Adrenal gland (tissue), 12 donors: ENCODE results near the gene GABRR1. TPM values are rescaled to one million over a fixed set of nuclear protein-coding genes. Genes with fewer than 3 reads are reported as not detected.

Source experiments
- DNase-seq, 7 donors: peaks; one replicate each; pipeline ENCODE4 v3.0.0-alpha.2; 2019 to 2020
- H3K27ac ChIP-seq, 5 donors: fragments of 200-600 bp; sonication (generic) in 4 of 5; 1 replicate in 3 of 5; 2 replicates in 2 of 5; pipeline versions ENCODE4 v1.5.1 to v1.8.0; 2016 to 2020; ENCODE audit warnings: mild to moderate bottlenecking in 1 of 5
- H3K27me3 ChIP-seq: fragments of 200-600 bp; 2 replicates; pipeline ENCODE4 v1.8.0; 2021
- H3K36me3 ChIP-seq, 2 donors: fragments of 200-600 bp; replicated peaks in 1 of 2; 1 replicate in 1 of 2; 2 replicates in 1 of 2; pipeline versions ENCODE4 v1.5.1 to v1.8.0; 2018 to 2022
- H3K4me1 ChIP-seq, 2 donors: fragments of 200-600 bp; replicated peaks in 1 of 2; 1 replicate in 1 of 2; 2 replicates in 1 of 2; pipeline versions ENCODE4 v1.5.1 to v1.8.0; 2018 to 2021
- H3K4me3 ChIP-seq, 4 donors: fragments of 200-600 bp; sonication (generic) in 3 of 4; one replicate each; pipeline ENCODE4 v1.5.1; 2016 to 2018
- H3K9me3 ChIP-seq, 3 donors: fragments of 200-600 bp; sonication (generic) in 1 of 3; replicated peaks in 1 of 3; 1 replicate in 2 of 3; 2 replicates in 1 of 3; pipeline versions ENCODE4 v1.5.1 to v1.8.0; 2016 to 2021
- POLR2A ChIP-seq, 2 donors: fragments of 450-650 bp; IDR thresholded peaks; one replicate each; pipeline ENCODE4 v1.6.1; 2017; ENCODE audit warnings: antibody characterized with exemption in 2 of 2, mild to moderate bottlenecking in 2 of 2, moderate library complexity in 1 of 2
- whole genome bisulfite sequencing, 4 donors: extraction: QIAGEN DNeasy Blood & Tissue Kit in 2 of 4; methylation state at CpG; one replicate each; pipeline versions ENCODE4 v1.1.5 to v1.1.7; 2013 to 2017; 5-methylcytosine and 5-hydroxymethylcytosine counted together
- intact Hi-C, 2 donors: fragments of 100-400 bp; cut with DNase I; formaldehyde crosslinking; loops; one replicate each; pipeline versions ENCODE4 v1.14.1 to v1.15.0; 2022 to 2023
- polyA plus RNA-seq, 3 donors: library from polyadenylated mRNA; stranded (reverse); fragments of 200-250 nt in 2 of 3; fragments of 350-450 nt in 1 of 3; fragmentation: Illumina TruSeq in 1 of 3; extraction: RNeasy Lipid Tissue Mini Kit (QIAGEN cat#74804) in 1 of 3; gene quantifications; one replicate each; pipeline ENCODE4 v1.2.3, GENCODE V29; 2013 to 2014
- total RNA-seq, 9 donors: library from RNA; depleted of rRNA in 4 of 9; stranded (reverse); fragments of >200 nt in 4 of 9; fragments of 120-200 nt in 1 of 9; fragmentation: NEBNext Ultra II Directional in 1 of 9; extraction: Animal tissue kit (Norgen Biotek cat#: 25700) in 1 of 9; gene quantifications; one replicate each; pipeline versions ENCODE4 v1.1.0 to v1.2.4, GENCODE V29; 2013 to 2023
- TF ChIP-seq, protein P1 (sequence below), 6 experiments: fragments of 450-650 bp in 4 of 6; fragments of 200-600 bp in 2 of 6; sonication (generic) in 1 of 6; IDR thresholded peaks; 1 replicate in 5 of 6; 2 replicates in 1 of 6; pipeline versions ENCODE4 v1.5.1 to v1.8.0; 2016 to 2021; ENCODE audit warnings: antibody characterized with exemption in 6 of 6, mild to moderate bottlenecking in 2 of 6, moderate library complexity in 1 of 6
- donor health status: healthy with polysubstance abuse.
- donor health status: Bipolar disorder and iron deficiency.
- donor health status: DM: yes; HTN: yes; CAD: no.
- donor health status: DM: no; HTN: no; CAD: no.
- donor health status: DM: no; HTN: no; CAD: no.
- donor health status: DM: yes; HTN: yes; CAD: no.

Gene GABRR1
- total and polyA plus RNA-seq, 12 donors: 0.06 TPM; not detected in 11

DNA sequence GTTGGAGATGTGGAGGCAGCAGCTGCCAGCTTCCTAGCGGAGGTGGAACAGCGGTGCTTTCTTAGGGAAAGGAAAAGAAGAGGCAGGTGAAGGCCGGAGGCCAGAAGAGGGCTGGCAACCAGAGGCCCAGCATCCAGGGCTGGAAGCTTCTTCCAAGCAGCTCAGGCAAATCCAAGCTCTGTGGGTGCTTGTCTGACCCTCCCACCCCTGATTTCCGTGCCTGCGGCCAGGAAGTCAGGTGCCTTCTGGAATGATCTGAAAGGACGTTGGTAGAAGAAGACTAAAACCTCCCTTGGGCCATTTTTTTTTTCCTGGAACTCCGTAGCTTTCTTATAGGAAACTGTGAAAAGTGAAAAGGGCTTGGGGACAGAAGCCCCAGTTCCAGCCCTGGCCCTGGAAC, 33.1 kb upstream of the GABRR1 start:
- no peaks in the 10 kb centered on the region for H3K9me3 ChIP-seq
- H3K27me3 ChIP-seq: no peaks in the 10 kb centered on the region
- no peak overlapping the region for H3K27ac ChIP-seq
- 77 to 82% (median 79%) methylated on average over 7 of the region's 7 CpGs for WGBS, 4 donors
- no peaks in the 10 kb centered on the region for H3K36me3 ChIP-seq
- intact Hi-C loops: no loop called here
- no peaks in the 10 kb centered on the region for H3K4me1 ChIP-seq
- TF ChIP-seq, protein P1, sequence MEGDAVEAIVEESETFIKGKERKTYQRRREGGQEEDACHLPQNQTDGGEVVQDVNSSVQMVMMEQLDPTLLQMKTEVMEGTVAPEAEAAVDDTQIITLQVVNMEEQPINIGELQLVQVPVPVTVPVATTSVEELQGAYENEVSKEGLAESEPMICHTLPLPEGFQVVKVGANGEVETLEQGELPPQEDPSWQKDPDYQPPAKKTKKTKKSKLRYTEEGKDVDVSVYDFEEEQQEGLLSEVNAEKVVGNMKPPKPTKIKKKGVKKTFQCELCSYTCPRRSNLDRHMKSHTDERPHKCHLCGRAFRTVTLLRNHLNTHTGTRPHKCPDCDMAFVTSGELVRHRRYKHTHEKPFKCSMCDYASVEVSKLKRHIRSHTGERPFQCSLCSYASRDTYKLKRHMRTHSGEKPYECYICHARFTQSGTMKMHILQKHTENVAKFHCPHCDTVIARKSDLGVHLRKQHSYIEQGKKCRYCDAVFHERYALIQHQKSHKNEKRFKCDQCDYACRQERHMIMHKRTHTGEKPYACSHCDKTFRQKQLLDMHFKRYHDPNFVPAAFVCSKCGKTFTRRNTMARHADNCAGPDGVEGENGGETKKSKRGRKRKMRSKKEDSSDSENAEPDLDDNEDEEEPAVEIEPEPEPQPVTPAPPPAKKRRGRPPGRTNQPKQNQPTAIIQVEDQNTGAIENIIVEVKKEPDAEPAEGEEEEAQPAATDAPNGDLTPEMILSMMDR (IDR thresholded peaks at IDR 0.05): no peak
- TF ChIP-seq POLR2A (IDR thresholded peaks at IDR 0.05): no peak
- no peak overlapping the region for H3K4me3 ChIP-seq
- no peak for DNase-seq

DNA sequence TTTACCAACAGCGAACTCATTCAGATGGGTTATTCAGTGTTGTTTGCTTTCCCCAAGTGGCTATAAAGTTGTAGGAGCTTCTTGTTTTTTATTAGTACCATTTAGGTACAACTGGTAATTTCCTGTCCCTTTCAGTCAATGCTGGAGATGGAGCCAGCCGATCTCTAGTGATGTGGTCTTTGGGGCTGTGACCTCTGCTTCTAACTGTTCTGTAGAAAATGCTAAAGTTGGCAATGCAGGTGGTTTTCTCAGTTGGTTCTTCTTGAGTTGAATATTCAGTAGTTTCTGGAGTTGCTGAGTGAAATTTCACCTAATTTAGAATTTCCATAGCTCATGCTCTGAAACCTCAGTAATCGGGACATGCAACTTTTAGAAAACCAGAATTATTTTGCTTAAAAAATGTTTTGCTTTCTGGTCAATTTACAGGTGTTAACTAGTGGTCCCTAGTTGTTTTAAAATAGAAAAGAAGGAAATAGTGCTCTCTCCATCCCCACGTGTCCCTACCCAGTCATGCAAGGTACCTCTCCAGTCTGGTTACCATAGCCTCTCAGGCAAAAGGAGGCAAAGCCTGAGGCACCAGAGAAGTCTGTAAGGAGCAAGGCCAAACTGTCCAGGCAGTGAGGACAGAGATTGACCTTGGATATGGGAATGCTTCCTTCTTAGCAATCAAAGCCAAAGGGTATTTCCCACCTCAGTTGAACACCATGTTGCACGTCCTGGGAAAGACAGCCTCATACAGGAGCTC, 27.3 kb upstream of the GABRR1 start:
- Histone ChIP-seq H3K4me1 (no peaks in the 10 kb centered on the region), H3K27me3 (peaks cover 4% of the 10 kb centered on the region), H3K9me3 (no peaks in the 10 kb centered on the region), H3K36me3 (no peaks in the 10 kb centered on the region), H3K27ac (no peak overlapping the region), H3K4me3 (no peak overlapping the region)
- intact Hi-C loops: loop anchor here in 1 of 2 donors (5.0 kb wide), 1 partner anchor 262 kb away; no protein-coding TSS in a partner anchor
- WGBS, 4 donors: 69 to 82% (median 71%) methylated on average over 5 of the region's 5 CpGs
- TF ChIP-seq, protein P1 (IDR thresholded peaks at IDR 0.05): no peak
- no peak for TF ChIP-seq POLR2A (IDR thresholded peaks at IDR 0.05)
- no peak for DNase-seq

DNA sequence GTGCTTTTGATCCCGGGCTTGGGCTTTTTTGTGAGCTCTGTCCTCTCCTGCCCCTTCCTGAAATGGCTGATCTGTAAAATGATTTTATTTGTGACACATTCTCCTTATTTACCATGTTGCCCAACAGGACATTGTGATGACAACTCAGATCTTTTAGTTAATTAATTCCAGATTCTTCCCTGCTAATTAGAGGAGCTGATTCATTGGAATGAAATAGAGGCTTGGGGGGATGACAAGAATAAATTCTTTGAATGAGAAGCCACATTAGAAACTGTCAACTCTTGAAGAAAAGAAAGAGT, 26.1 kb upstream of the GABRR1 start:
- no peak for TF ChIP-seq POLR2A (IDR thresholded peaks at IDR 0.05)
- TF ChIP-seq, protein P1 (IDR thresholded peaks at IDR 0.05): no peak
- DNase-seq: no peak
- intact Hi-C loops: loop anchor here in 1 of 2 donors (5.0 kb wide), 1 partner anchor 261 kb away; no protein-coding TSS in a partner anchor
- 52 to 69% (median 60%) methylated on average over 1 of the region's 1 CpG for whole genome bisulfite sequencing, 4 donors
- Histone ChIP-seq H3K4me3 (no peak overlapping the region), H3K4me1 (no peaks in the 10 kb centered on the region), H3K9me3 (no peaks in the 10 kb centered on the region), H3K36me3 (no peaks in the 10 kb centered on the region), H3K27ac (no peak overlapping the region), H3K27me3 (peaks cover 4% of the 10 kb centered on the region)

DNA sequence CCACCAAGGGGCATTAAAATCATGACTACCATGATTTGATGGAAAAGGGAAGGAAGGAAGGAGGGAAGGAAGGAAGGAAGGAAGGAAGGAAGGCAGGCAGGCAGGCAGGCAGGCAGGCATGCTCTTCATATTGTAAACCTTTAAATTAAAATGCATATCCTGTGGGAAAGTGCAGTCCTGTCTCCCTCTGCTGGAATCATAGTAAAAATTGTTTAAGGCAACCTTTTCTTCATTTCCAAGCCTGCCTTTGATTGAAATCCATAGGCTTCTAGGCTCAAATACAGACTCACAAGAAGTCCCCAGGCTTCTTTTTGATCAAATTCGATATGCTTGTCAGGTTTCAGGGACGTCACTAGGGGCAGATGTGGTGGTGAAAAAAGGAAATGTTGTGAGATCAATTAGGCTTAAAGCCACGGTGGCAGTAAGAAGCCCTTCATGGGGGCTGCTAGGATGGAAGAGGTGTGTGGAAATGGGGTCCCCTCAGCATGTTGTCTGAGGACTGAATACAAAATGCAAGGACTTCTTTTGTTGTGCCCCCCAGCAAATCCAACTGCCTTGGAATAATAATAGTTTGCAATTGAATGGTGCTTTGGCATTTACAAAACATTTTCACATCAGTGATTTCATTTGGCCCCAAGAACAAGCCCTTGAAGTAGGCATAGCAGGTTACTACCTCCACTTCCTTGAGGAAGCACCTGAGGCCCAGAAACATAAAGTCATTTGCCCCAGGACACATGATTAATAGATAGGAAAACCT, 25.6 kb upstream of the GABRR1 start:
- no peak for TF ChIP-seq POLR2A (IDR thresholded peaks at IDR 0.05)
- TF ChIP-seq, protein P1 (IDR thresholded peaks at IDR 0.05): peak; percentile 38 to 79 (median 56)
- WGBS, 4 donors: 9 to 26% (median 14%) methylated on average over 3 of the region's 3 CpGs
- Histone ChIP-seq H3K36me3 (no peaks in the 10 kb centered on the region), H3K9me3 (no peaks in the 10 kb centered on the region), H3K27me3 (peaks cover 4% of the 10 kb centered on the region), H3K27ac (no peak overlapping the region), H3K4me1 (no peaks in the 10 kb centered on the region), H3K4me3 (no peak overlapping the region)
- DNase-seq: no peak
- intact Hi-C loops: loop anchor here in 1 of 2 donors (5.0 kb wide), 1 partner anchor 260 kb away; no protein-coding TSS in a partner anchor
